Heart right ventricle (tissue), 16 donors: ENCODE measurements around the gene SLC35F3. TPM values are rescaled to one million over a fixed set of nuclear protein-coding genes. Genes with fewer than 3 reads are reported as not detected.

ENCODE experiments used
- ATAC-seq, 8 donors: fragments of 200-7000 bp; cut with Tn5 transposase; one replicate each; pipeline ENCODE4 v1.9.1; 2020; ENCODE audit warnings: mild to moderate bottlenecking in 8 of 8, moderate library complexity in 8 of 8, moderate number of reproducible peaks in 1 of 8
- DNase-seq, 2 donors: peaks; one replicate each; pipeline ENCODE4 v3.0.0-alpha.2; 2020
- H3K27ac ChIP-seq, 10 donors: fragments of 200-600 bp; sonication (generic) in 2 of 10; one replicate each; pipeline versions ENCODE4 v1.5.0 to v1.8.0; 2020 to 2022; ENCODE audit warnings: mild to moderate bottlenecking in 3 of 10
- H3K27me3 ChIP-seq, 7 donors: fragments of 200-600 bp; one replicate each; pipeline ENCODE4 v1.8.0; 2021 to 2022; ENCODE audit warnings: mild to moderate bottlenecking in 2 of 7
- H3K36me3 ChIP-seq, 9 donors: fragments of 200-600 bp; sonication (generic) in 1 of 9; one replicate each; pipeline versions ENCODE4 v1.5.0 to v1.8.0; 2020 to 2022; ENCODE audit warnings: mild to moderate bottlenecking in 2 of 9
- H3K4me1 ChIP-seq, 9 donors: fragments of 200-600 bp; sonication (generic) in 1 of 9; one replicate each; pipeline versions ENCODE4 v1.5.0 to v1.8.0; 2020 to 2022; ENCODE audit warnings: mild to moderate bottlenecking in 4 of 9
- H3K4me3 ChIP-seq, 10 donors: fragments of 200-600 bp; sonication (generic) in 2 of 10; one replicate each; pipeline versions ENCODE4 v1.5.0 to v1.8.0; 2020 to 2022; ENCODE audit warnings: mild to moderate bottlenecking in 7 of 10, moderate library complexity in 2 of 10
- H3K9me3 ChIP-seq, 11 donors: fragments of 200-600 bp in 10 of 11; sonication (generic) in 2 of 11; one replicate each; pipeline versions ENCODE4 v1.5.0 to v1.8.0; 2013 to 2022; ENCODE audit warnings: mild to moderate bottlenecking in 2 of 11, control low read depth in 1 of 11, moderate library complexity in 1 of 11
- WGBS, 2 donors: extraction: QIAGEN DNeasy Blood & Tissue Kit; methylation state at CpG; one replicate each; pipeline ENCODE4 v1.1.7; 2013; ENCODE audit warnings: inconsistent platforms in 1 of 2; 5-methylcytosine and 5-hydroxymethylcytosine counted together
- intact Hi-C, 10 donors: fragments of 100-400 bp; cut with DNase I; formaldehyde crosslinking; loops; one replicate each; pipeline versions ENCODE4 v1.11.1 to v1.14.2; 2022
- polyA plus RNA-seq, 2 donors: library from polyadenylated mRNA; stranded (reverse); fragments of 200-250 nt; gene quantifications; one replicate each; pipeline ENCODE4 v1.2.3, GENCODE V29; 2013
- total RNA-seq, 10 donors: library from RNA; stranded (reverse); fragmentation: NEBNext Ultra II Directional in 3 of 10; extraction: Animal tissue kit (Norgen Biotek cat#: 25700) in 3 of 10; gene quantifications; one replicate each; pipeline versions ENCODE4 v1.2.1 to v1.2.4, GENCODE V29; 2021 to 2023
- TF ChIP-seq, protein P1 (sequence below), 9 donors: fragments of 200-600 bp; sonication (generic) in 2 of 9; IDR thresholded peaks; one replicate each; pipeline versions ENCODE4 v1.5.0 to v1.8.0; 2021 to 2022; ENCODE audit warnings: antibody characterized with exemption in 9 of 9, mild to moderate bottlenecking in 5 of 9, moderate library complexity in 1 of 9
- donor health status: Arrhythmogenic right ventricular cardiomyopathy.
- donor health status: ischemic (EF 13 %, LVEDD 7.1; RV severe dilation, severe dysfunction).
- donor health status: healthy with polysubstance abuse.
- donor health status: DM: no; HTN: yes; CAD: no.
- donor health status: DM: no; HTN: no; CAD: no.
- donor health status: ischemic (EF 25% LVEDD 6.9; RV normal size, moderate dysfunction).
- donor health status: ischemic (EF 25% LVEDD 5.7; RV mildly dilated, moderate dysfunction).
- donor health status: healthy.
- donor health status: DM: yes; HTN: yes; CAD: no.
- donor health status: Ischemic cardiomyopathy.
- donor health status: ischemic (EF 35%, LVEDD 5.7; RV mildly dilated, moderate dysfunction).
- donor health status: nonischemic (EF 11% LVEDD 7.7; RV severe dilation, severe dysfunction).
- donor health status: DM: yes; HTN: yes; CAD: no.
- donor health status: PGD.
- donor health status: ischemic (EF 29% LVEDD 5.4; RV normal size, mild dysfunction).
- donor health status: nonischemic (EF 23%, LVEDD 6.1; RV moderate dilation, normal function).

The SLC35F3 gene
- total and polyA plus RNA-seq, 12 donors = 0.04 to 0.09 (median 0.09) TPM; not detected in 9

DNA sequence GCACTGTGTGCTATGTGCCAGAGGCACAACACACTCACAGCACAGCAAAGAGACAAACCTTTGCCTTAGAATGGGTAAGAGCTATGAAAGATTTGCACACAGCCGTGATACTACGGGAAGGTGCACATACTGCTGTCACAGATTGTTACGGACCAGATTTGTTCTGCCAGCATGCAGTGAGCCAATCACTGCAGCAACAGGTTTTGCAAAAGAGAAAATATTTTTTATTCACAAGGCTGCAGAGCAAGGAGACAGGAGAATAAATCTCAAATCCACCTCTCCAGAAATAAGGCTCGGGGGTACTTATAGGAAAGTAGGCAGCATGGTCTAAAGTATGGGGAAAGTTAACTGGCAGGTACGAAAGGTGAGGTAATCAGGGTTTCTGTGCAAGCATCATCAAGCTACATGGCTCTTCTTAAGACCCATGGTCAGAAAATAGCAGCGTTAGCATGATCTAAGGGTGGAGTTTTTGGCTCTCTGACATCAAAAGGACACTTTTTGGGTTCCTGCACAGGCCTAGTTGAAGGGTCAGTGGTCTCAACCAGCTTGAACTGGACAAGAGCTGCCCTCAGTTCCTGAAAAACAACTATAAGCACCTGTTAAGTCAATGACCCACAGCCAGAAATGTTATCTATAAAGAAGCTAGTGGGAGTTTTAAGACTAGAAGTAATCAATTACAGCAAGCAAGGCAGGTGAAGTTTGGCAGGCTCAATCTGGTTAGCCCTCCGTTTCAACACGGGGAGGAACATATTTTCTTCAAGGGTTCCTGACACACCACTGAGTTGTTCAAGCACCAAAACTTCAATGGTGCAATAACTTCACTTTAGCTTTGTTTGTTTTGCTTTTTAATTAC is 186.0 kb downstream of the SLC35F3 start:
- peaks cover 0 to 38% (median 8%) of the 10 kb centered on the region in 7 donors for H3K27me3 ChIP-seq
- TF ChIP-seq, protein P1, sequence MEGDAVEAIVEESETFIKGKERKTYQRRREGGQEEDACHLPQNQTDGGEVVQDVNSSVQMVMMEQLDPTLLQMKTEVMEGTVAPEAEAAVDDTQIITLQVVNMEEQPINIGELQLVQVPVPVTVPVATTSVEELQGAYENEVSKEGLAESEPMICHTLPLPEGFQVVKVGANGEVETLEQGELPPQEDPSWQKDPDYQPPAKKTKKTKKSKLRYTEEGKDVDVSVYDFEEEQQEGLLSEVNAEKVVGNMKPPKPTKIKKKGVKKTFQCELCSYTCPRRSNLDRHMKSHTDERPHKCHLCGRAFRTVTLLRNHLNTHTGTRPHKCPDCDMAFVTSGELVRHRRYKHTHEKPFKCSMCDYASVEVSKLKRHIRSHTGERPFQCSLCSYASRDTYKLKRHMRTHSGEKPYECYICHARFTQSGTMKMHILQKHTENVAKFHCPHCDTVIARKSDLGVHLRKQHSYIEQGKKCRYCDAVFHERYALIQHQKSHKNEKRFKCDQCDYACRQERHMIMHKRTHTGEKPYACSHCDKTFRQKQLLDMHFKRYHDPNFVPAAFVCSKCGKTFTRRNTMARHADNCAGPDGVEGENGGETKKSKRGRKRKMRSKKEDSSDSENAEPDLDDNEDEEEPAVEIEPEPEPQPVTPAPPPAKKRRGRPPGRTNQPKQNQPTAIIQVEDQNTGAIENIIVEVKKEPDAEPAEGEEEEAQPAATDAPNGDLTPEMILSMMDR (IDR thresholded peaks at IDR 0.05) = no peak
- intact Hi-C loops = no loop called here

DNA sequence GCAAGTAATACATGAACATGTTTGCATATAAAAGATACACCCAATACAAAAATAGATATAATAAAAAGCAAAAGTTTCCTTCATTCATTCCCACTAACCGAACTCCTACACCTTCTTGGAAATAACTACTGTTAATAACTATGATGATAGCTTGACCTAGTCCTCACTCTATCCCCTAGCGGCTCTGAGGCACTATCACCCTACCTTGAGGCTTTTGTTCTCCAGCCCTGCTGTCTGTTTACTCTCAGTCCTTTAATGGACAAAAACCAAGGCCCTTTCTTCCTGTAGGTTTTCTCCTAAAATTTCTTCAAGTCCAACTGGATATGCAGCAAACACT is 186.6 kb downstream of the SLC35F3 start:
- intact Hi-C loops = no loop called here
- peaks cover 0 to 15% (median 6%) of the 10 kb centered on the region in 11 donors for H3K9me3 ChIP-seq
- peaks cover 0 to 19% (median 4%) of the 10 kb centered on the region in 9 donors for H3K4me1 ChIP-seq
- no peak overlapping the region for H3K27ac ChIP-seq
- 89 to 90% methylated on average over 2 of the region's 2 CpGs for WGBS, 2 donors
- TF ChIP-seq, protein P1 (IDR thresholded peaks at IDR 0.05) = no peak
- no peak overlapping the region for H3K4me3 ChIP-seq
- ATAC-seq (no peak), DNase-seq (no peak)
- no peaks in the 10 kb centered on the region for H3K36me3 ChIP-seq
- peaks cover 0 to 42% (median 8%) of the 10 kb centered on the region in 7 donors for H3K27me3 ChIP-seq

More for the DNA sequence above, 186.0 kb downstream of the SLC35F3 start:
- no peak overlapping the region for H3K27ac ChIP-seq
- ATAC-seq (no peak), DNase-seq (no peak)
- peaks cover 0 to 19% (median 4%) of the 10 kb centered on the region in 9 donors for H3K4me1 ChIP-seq
- peaks cover 0 to 15% (median 6%) of the 10 kb centered on the region in 11 donors for H3K9me3 ChIP-seq
- WGBS, 2 donors = 85 to 91% methylated on average over 8 of the region's 8 CpGs
- no peak overlapping the region for H3K4me3 ChIP-seq
- no peaks in the 10 kb centered on the region for H3K36me3 ChIP-seq

GRCh38 chr1:234091876-234092275 is 187.4 kb downstream of the SLC35F3 start:
- H3K36me3 ChIP-seq = no peaks in the 10 kb centered on the region
- H3K27me3 ChIP-seq = peaks cover 0 to 42% (median 8%) of the 10 kb centered on the region in 7 donors
- TF ChIP-seq, protein P1 (IDR thresholded peaks at IDR 0.05) = no peak
- 88 to 89% methylated on average over 2 of the region's 2 CpGs for WGBS, 2 donors
- intact Hi-C loops = no loop called here
- peaks cover 0 to 15% (median 6%) of the 10 kb centered on the region in 11 donors for H3K9me3 ChIP-seq
- no peak overlapping the region for H3K4me3 ChIP-seq
- no peak for ATAC-seq
- peaks cover 0 to 19% (median 4%) of the 10 kb centered on the region in 9 donors for H3K4me1 ChIP-seq
- H3K27ac ChIP-seq = no peak overlapping the region
- no peak for DNase-seq

DNA sequence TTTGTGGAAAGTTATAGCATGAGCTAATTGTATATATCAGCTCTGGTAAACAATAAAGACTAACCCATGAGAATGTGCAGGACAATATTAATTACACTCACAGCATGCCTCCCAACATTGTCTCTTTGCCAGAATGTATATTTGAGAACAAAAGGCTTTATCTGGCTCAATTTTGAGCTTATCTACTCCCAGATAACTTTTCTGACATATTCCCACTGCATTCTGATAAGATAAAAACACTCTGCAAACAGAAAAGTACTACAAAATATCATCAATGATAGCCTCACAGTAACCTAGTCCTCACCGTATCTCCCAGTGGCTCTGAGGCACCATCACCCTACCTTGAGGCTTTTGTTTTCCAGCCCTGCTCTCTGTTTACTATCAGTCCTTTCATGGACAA is 188.6 kb downstream of the SLC35F3 start:
- Histone ChIP-seq H3K4me1 (peaks cover 0 to 19% (median 4%) of the 10 kb centered on the region in 9 donors), H3K27me3 (peaks cover 0 to 40% (median 8%) of the 10 kb centered on the region in 7 donors), H3K9me3 (peaks cover 0 to 15% (median 6%) of the 10 kb centered on the region in 11 donors), H3K27ac (no peak overlapping the region), H3K36me3 (no peaks in the 10 kb centered on the region), H3K4me3 (no peak overlapping the region)
- DNase-seq = no peak
- 20 to 22% methylated on average over 1 of the region's 1 CpG for WGBS, 2 donors
- intact Hi-C loops = no loop called here
- peak in 1 of 8 donors; percentile 20 for ATAC-seq
- TF ChIP-seq, protein P1 (IDR thresholded peaks at IDR 0.05) = no peak
